Measurements from ENCODE around the gene UBE3B. TPM values are rescaled to one million over a fixed set of nuclear protein-coding genes. Genes with fewer than 3 reads are reported as not detected.

Gene UBE3B
- total RNA-seq, 1 donor from 2014 or later = 40.3 TPM

DNA sequence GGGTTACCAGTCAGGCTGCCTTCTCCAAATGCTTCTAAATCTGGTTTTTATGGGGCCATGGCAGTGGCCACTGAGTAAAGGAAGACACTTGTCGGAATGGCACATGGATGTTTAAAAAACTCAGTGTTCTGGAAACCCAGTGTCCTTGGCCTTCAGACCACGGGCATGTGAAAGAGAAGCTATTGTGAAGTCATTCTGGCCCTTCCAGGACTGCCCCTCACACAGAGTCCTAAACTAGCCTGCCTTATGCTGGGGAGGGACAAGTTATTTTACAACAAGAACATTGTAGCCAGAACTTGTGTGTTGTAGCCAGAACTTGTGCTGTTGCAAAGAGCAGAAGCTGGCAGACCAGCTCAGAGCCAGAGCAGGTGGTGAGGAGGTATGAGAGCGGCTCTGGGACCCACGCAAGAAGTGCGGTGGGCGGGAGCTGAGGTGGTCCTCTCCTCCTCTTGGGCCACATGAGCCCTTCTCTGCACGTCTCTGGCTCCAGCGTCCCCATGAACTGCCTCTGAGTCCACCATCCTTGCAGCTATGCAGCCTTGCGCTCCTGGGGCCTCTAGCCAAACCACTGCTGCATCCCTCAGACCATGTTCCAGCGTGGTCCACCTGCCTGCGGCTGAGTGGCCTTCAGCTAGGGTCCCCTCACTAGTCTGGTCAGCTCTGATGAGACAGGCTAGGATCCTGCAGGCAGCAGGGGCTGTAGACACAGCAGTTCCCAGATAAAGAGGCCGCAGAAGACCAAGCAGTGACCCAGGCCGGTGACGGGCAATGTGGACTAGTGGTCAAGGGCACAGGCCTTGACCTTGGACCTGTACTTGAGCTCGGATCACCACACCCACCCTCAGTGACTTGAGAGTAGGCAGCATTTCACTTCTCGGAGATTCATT, 63.3 kb downstream of the UBE3B start:
- TF ChIP-seq, protein P1, sequence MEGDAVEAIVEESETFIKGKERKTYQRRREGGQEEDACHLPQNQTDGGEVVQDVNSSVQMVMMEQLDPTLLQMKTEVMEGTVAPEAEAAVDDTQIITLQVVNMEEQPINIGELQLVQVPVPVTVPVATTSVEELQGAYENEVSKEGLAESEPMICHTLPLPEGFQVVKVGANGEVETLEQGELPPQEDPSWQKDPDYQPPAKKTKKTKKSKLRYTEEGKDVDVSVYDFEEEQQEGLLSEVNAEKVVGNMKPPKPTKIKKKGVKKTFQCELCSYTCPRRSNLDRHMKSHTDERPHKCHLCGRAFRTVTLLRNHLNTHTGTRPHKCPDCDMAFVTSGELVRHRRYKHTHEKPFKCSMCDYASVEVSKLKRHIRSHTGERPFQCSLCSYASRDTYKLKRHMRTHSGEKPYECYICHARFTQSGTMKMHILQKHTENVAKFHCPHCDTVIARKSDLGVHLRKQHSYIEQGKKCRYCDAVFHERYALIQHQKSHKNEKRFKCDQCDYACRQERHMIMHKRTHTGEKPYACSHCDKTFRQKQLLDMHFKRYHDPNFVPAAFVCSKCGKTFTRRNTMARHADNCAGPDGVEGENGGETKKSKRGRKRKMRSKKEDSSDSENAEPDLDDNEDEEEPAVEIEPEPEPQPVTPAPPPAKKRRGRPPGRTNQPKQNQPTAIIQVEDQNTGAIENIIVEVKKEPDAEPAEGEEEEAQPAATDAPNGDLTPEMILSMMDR (conservative IDR thresholded peaks at IDR 0.05; ENCODE audit: low read depth, low read length) = no peak
- DNase-seq (ENCODE audit: low read depth) = no peak
- no peak overlapping the region for H3K4me3 ChIP-seq (ENCODE audit: low read depth, low read length)

DNA sequence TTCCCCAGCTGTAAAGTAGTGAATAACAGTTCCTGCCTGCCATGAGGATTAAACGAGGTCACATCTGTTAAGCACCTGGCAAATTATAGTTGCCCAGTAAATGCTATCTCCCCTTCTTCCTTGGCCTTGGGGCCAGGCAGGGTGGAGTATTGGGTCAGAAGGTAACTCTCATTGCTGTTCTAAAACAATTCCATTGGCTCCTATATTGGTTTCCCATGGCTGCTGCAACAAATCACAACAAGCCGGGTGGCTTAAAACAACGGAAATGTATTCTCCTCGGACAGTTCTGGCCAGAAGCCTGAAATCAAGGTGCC, 63.9 kb downstream of the UBE3B start:
- no peak for DNase-seq (ENCODE audit: low read depth)
- TF ChIP-seq, protein P1 (conservative IDR thresholded peaks at IDR 0.05; ENCODE audit: low read depth, low read length) = no peak
- H3K4me3 ChIP-seq (ENCODE audit: low read depth, low read length) = no peak overlapping the region

DNA sequence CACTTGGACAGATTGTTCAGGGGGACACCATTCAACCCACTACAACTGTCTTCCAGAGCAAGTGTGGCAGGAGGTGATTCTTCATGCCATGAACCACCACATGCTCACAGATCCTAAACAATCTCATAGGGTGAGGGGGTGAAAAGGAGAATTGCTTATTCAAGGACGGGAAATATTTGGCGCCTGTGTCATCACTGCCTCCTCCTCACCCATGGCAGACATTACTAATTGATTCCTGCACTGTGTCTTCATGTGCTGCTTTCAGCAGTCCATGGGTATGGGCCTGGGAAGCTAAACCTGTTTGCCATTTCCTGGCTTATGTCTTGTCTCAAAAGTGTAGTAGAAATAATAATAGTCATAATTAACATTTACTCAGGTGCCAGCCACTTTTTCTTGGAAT, 64.6 kb downstream of the UBE3B start:
- TF ChIP-seq, protein P1 (conservative IDR thresholded peaks at IDR 0.05; ENCODE audit: low read depth, low read length) = no peak
- no peak overlapping the region for H3K4me3 ChIP-seq (ENCODE audit: low read depth, low read length)
- no peak for DNase-seq (ENCODE audit: low read depth)

DNA sequence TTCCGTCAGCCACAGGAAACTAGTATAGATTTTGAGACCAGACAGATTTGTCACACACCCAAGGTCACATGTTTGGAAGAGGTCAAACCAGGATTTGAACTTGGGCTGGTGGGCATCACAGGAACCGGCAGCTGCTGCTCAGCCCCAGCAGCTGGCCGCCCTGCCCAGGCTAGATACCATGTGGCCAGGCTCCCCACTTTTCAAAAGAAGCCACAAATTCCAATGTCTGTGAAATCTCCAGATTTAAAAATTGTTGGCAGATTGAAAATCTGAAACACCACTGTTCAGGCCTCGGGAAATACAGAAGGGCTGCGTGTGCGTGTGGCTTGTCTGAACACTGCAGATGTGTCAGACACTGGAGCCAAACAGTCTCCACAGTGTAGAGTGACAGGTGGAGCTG, 65.4 kb downstream of the UBE3B start:
- H3K4me3 ChIP-seq (ENCODE audit: low read depth, low read length) = no peak overlapping the region
- DNase-seq (ENCODE audit: low read depth) = no peak
- TF ChIP-seq, protein P1 (conservative IDR thresholded peaks at IDR 0.05; ENCODE audit: low read depth, low read length) = no peak

DNA sequence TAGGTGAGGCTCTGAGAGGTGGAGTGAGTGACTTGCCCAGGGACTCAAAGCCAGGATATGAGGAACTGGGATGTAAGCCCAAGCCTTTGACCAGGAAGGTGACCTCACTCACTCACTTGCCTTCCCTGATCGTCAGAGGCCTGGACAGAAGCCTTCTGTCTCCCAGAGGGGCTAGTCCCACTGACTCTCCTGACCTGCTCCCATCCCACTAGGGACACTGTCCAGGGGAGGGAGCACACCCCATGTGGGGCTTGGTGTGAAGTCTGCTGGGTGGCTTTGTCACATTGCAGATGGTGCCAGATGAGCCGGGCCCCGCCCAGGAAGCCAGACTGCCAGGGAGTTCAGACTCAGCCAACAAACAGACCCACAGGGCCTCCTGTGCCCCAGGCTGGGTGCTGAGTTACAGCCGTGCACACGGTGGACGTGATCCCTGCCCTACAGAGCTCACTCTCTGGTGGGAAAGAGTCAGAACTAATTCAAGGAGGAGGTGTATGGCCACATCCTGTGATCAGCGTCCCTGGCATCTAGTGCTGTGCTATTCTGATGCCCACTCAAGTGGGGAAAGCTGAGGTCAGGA, 67.6 kb downstream of the UBE3B start:
- TF ChIP-seq, protein P1 (conservative IDR thresholded peaks at IDR 0.05; ENCODE audit: low read depth, low read length) = no peak
- H3K4me3 ChIP-seq (ENCODE audit: low read depth, low read length) = no peak overlapping the region
- peak; percentile 29 for DNase-seq (ENCODE audit: low read depth)

DNA sequence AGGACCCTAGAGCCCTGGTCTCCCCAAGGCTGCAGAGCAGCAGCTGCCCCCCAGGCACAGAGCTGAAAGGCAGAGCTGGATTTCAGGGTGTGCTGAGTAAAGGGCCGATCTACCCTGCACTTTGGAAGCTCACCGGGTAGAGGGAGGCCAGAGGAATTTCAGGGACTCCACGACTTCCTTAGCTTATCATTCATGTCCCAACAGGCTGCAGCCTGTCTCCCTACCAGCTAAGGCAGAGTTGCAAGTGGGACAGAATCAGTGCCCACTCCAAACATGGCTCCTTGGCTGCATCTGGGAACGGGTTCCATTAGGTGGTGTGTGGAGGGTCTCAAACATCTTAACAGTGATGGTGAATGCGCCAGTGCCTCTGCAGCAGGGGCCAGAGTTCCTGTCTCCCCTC, 68.4 kb downstream of the UBE3B start:
- TF ChIP-seq, protein P1 (conservative IDR thresholded peaks at IDR 0.05; ENCODE audit: low read depth, low read length) = no peak
- no peak for DNase-seq (ENCODE audit: low read depth)

DNA sequence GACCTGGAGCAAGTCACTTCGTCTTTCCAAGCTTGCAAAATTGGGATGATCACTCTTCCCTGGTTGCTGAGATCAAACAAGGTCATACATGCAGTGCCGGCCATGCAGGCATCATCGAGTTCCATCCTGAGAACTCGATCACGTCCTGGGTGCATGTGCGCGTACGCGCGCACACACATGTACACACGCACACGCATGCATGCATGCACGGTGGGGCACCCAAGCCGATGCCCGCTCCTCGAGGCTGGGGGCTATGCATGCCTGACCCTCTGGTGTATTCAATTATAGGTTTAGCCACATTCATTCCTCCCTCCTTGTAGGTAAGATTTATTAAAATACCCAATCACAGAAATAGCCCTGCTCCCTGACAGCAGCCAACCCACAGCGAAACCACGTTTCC, 69.9 kb downstream of the UBE3B start:
- TF ChIP-seq, protein P1 (conservative IDR thresholded peaks at IDR 0.05; ENCODE audit: low read depth, low read length) = no peak
- no peak for DNase-seq (ENCODE audit: low read depth)
- no peak overlapping the region for H3K4me3 ChIP-seq (ENCODE audit: low read depth, low read length)

More for the DNA sequence above, 68.4 kb downstream of the UBE3B start:
- no peak overlapping the region for H3K4me3 ChIP-seq (ENCODE audit: low read depth, low read length)
